Activated naive CD8-positive, alpha-beta T cell (primary cell): ENCODE measurements around the gene GADL1.

Experiments
- H3K27ac Mint-ChIP-seq: one replicate; pipeline ENCODE4 v1.8.0; 2021; ENCODE audit warnings: mixed read lengths
- H3K27me3 Mint-ChIP-seq: one replicate; pipeline ENCODE4 v1.8.0; 2021; ENCODE audit warnings: mixed read lengths
- H3K36me3 Mint-ChIP-seq: one replicate; pipeline ENCODE4 v1.8.0; 2021; ENCODE audit warnings: mixed read lengths
- H3K4me1 Mint-ChIP-seq: one replicate; pipeline ENCODE4 v1.8.0; 2021; ENCODE audit warnings: low read depth, mixed read lengths
- H3K4me3 Mint-ChIP-seq: one replicate; pipeline ENCODE4 v1.8.0; 2021; ENCODE audit warnings: mild to moderate bottlenecking, mixed read lengths
- H3K9me3 Mint-ChIP-seq: one replicate; pipeline ENCODE4 v1.8.0; 2021; ENCODE audit warnings: low read depth, mixed read lengths

GADL1 gene

GRCh38 chr3:30855400-30856292 is 38.8 kb downstream of the GADL1 start:
- no peaks in the 10 kb centered on the region for H3K9me3 Mint-ChIP-seq
- H3K4me1 Mint-ChIP-seq, result no peaks in the 10 kb centered on the region
- H3K27me3 Mint-ChIP-seq, result no peaks in the 10 kb centered on the region
- H3K4me3 Mint-ChIP-seq, result no peak overlapping the region
- H3K27ac Mint-ChIP-seq, result no peak overlapping the region
- no peaks in the 10 kb centered on the region for H3K36me3 Mint-ChIP-seq

GRCh38 chr3:30852833-30853232 is 41.6 kb downstream of the GADL1 start:
- Mint-ChIP-seq H3K4me1 (no peaks in the 10 kb centered on the region), H3K4me3 (no peak overlapping the region), H3K27me3 (no peaks in the 10 kb centered on the region), H3K27ac (no peak overlapping the region), H3K36me3 (no peaks in the 10 kb centered on the region), H3K9me3 (no peaks in the 10 kb centered on the region)

GRCh38 chr3:30848087-30848779 is 46.2 kb downstream of the GADL1 start:
- H3K4me3 Mint-ChIP-seq, result no peak overlapping the region
- no peaks in the 10 kb centered on the region for H3K4me1 Mint-ChIP-seq
- no peak overlapping the region for H3K27ac Mint-ChIP-seq
- H3K36me3 Mint-ChIP-seq, result no peaks in the 10 kb centered on the region
- no peaks in the 10 kb centered on the region for H3K27me3 Mint-ChIP-seq
- H3K9me3 Mint-ChIP-seq, result no peaks in the 10 kb centered on the region

GRCh38 chr3:30847592-30847991 is 46.9 kb downstream of the GADL1 start:
- Mint-ChIP-seq H3K27me3 (no peaks in the 10 kb centered on the region), H3K9me3 (no peaks in the 10 kb centered on the region), H3K4me1 (no peaks in the 10 kb centered on the region), H3K36me3 (no peaks in the 10 kb centered on the region), H3K4me3 (no peak overlapping the region), H3K27ac (no peak overlapping the region)

- Mint-ChIP-seq H3K4me1 (peaks cover 2% of the 10 kb centered on the region), H3K4me3 (no peak overlapping the region), H3K27ac (no peak overlapping the region), H3K9me3 (no peaks in the 10 kb centered on the region), H3K36me3 (no peaks in the 10 kb centered on the region), H3K27me3 (no peaks in the 10 kb centered on the region)
Observed at GRCh38 chr3:30845606-30846005, 48.9 kb downstream of the GADL1 start.

- Mint-ChIP-seq H3K4me1 (peaks cover 2% of the 10 kb centered on the region), H3K9me3 (no peaks in the 10 kb centered on the region), H3K27ac (no peak overlapping the region), H3K27me3 (no peaks in the 10 kb centered on the region), H3K36me3 (no peaks in the 10 kb centered on the region), H3K4me3 (no peak overlapping the region)
Observed at GRCh38 chr3:30843877-30844276, 50.6 kb downstream of the GADL1 start.

GRCh38 chr3:30836141-30836540 is 58.3 kb downstream of the GADL1 start:
- H3K9me3 Mint-ChIP-seq, result no peaks in the 10 kb centered on the region
- no peaks in the 10 kb centered on the region for H3K27me3 Mint-ChIP-seq
- no peaks in the 10 kb centered on the region for H3K4me1 Mint-ChIP-seq
- H3K36me3 Mint-ChIP-seq, result no peaks in the 10 kb centered on the region
- no peak overlapping the region for H3K27ac Mint-ChIP-seq
- H3K4me3 Mint-ChIP-seq, result no peak overlapping the region

GRCh38 chr3:30835667-30836066 is 58.8 kb downstream of the GADL1 start:
- no peaks in the 10 kb centered on the region for H3K27me3 Mint-ChIP-seq
- H3K27ac Mint-ChIP-seq, result no peak overlapping the region
- H3K9me3 Mint-ChIP-seq, result no peaks in the 10 kb centered on the region
- H3K4me1 Mint-ChIP-seq, result no peaks in the 10 kb centered on the region
- H3K36me3 Mint-ChIP-seq, result no peaks in the 10 kb centered on the region
- no peak overlapping the region for H3K4me3 Mint-ChIP-seq

- H3K27ac Mint-ChIP-seq, result no peak overlapping the region
- no peak overlapping the region for H3K4me3 Mint-ChIP-seq
- H3K36me3 Mint-ChIP-seq, result no peaks in the 10 kb centered on the region
- H3K9me3 Mint-ChIP-seq, result no peaks in the 10 kb centered on the region
- H3K27me3 Mint-ChIP-seq, result no peaks in the 10 kb centered on the region
- H3K4me1 Mint-ChIP-seq, result no peaks in the 10 kb centered on the region
Observed at GRCh38 chr3:30832961-30833575, 61.4 kb downstream of the GADL1 start.

GRCh38 chr3:30827080-30827479 is 67.4 kb downstream of the GADL1 start:
- H3K4me1 Mint-ChIP-seq, result no peaks in the 10 kb centered on the region
- H3K36me3 Mint-ChIP-seq, result peaks cover 2% of the 10 kb centered on the region
- H3K9me3 Mint-ChIP-seq, result no peaks in the 10 kb centered on the region
- H3K4me3 Mint-ChIP-seq, result no peak overlapping the region
- H3K27me3 Mint-ChIP-seq, result peaks cover 4% of the 10 kb centered on the region
- H3K27ac Mint-ChIP-seq, result no peak overlapping the region

- H3K27me3 Mint-ChIP-seq, result peaks cover 4% of the 10 kb centered on the region
- no peak overlapping the region for H3K4me3 Mint-ChIP-seq
- no peak overlapping the region for H3K27ac Mint-ChIP-seq
- no peaks in the 10 kb centered on the region for H3K4me1 Mint-ChIP-seq
- H3K36me3 Mint-ChIP-seq, result peaks cover 2% of the 10 kb centered on the region
- H3K9me3 Mint-ChIP-seq, result no peaks in the 10 kb centered on the region
Observed at GRCh38 chr3:30826531-30826942, 67.9 kb downstream of the GADL1 start.

- H3K9me3 Mint-ChIP-seq, result no peaks in the 10 kb centered on the region
- H3K27me3 Mint-ChIP-seq, result peaks cover 5% of the 10 kb centered on the region
- H3K4me1 Mint-ChIP-seq, result no peaks in the 10 kb centered on the region
- no peak overlapping the region for H3K4me3 Mint-ChIP-seq
- H3K36me3 Mint-ChIP-seq, result peaks cover 2% of the 10 kb centered on the region
- no peak overlapping the region for H3K27ac Mint-ChIP-seq
Observed at GRCh38 chr3:30819067-30819798, 75.2 kb downstream of the GADL1 start.

GRCh38 chr3:30813734-30814133 is 80.7 kb downstream of the GADL1 start:
- Mint-ChIP-seq H3K4me1 (no peaks in the 10 kb centered on the region), H3K4me3 (no peak overlapping the region), H3K9me3 (no peaks in the 10 kb centered on the region), H3K36me3 (no peaks in the 10 kb centered on the region), H3K27me3 (peaks cover 2% of the 10 kb centered on the region), H3K27ac (no peak overlapping the region)

GRCh38 chr3:30811151-30811795 is 83.2 kb downstream of the GADL1 start:
- H3K4me3 Mint-ChIP-seq, result no peak overlapping the region
- H3K36me3 Mint-ChIP-seq, result peaks cover 2% of the 10 kb centered on the region
- peaks cover 4% of the 10 kb centered on the region for H3K27me3 Mint-ChIP-seq
- H3K27ac Mint-ChIP-seq, result no peak overlapping the region
- H3K4me1 Mint-ChIP-seq, result no peaks in the 10 kb centered on the region
- no peaks in the 10 kb centered on the region for H3K9me3 Mint-ChIP-seq
